Measurements from ENCODE around the gene CD48. TPM values are rescaled to one million over a fixed set of nuclear protein-coding genes. Genes with fewer than 3 reads are reported as not detected.

Gene CD48
- total RNA-seq, 2 donors from 2014 or later, result 4.9 to 9.2 TPM

Other genes starting within 250 kb of the CD48 start
- 1 to 10 TPM; 1.1 to 1.4 TPM for gene SLAMF6, start 188.6 kb downstream of the CD48 start, total RNA-seq
- gene CD84, start 132.3 kb downstream of the CD48 start, total RNA-seq, result 1 to 10 TPM; 1.3 to 3.0 TPM
- 1 to 10 TPM in 1 of 2 donors, under 1 TPM in 1; 0.69 to 1.2 TPM for gene SLAMF1, start 64.8 kb downstream of the CD48 start, total RNA-seq
- 1 to 10 TPM; 4.9 to 7.0 TPM for gene SLAMF7, start 27.4 kb upstream of the CD48 start, total RNA-seq
- gene LY9, start 84.4 kb upstream of the CD48 start, total RNA-seq, result 1 to 10 TPM; 1.2 to 2.7 TPM
- gene CD244, start 151.1 kb upstream of the CD48 start, total RNA-seq, result under 1 TPM; 0.49 to 0.58 TPM
- 100 to 1,000 TPM; 164 to 256 TPM for gene ITLN1, start 173.4 kb upstream of the CD48 start, total RNA-seq
- not detected for gene ITLN2, start 243.0 kb upstream of the CD48 start, total RNA-seq

All from colonic mucosa (tissue), 2 donors.